Activated T-helper 17 cell treated with anti-CD3 and anti-CD28 coated beads, Interleukin-2, amount 50 U/mL, for 72 hours (primary cell): Measurements from ENCODE around the gene PIGR. TPM values are rescaled to one million over a fixed set of nuclear protein-coding genes. Genes with fewer than 3 reads are reported as not detected.

Experiments
- ATAC-seq: fragments of 150-1000 bp; cut with Tn5 transposase; replicated peaks from 2 replicates; pipeline ENCODE4 v1.10.0; 2021; ENCODE audit warnings: mild to moderate bottlenecking, moderate library complexity
- H3K27ac Mint-ChIP-seq: one replicate; pipeline ENCODE4 v1.8.0; 2022; ENCODE audit warnings: mixed read lengths
- H3K27me3 Mint-ChIP-seq: one replicate; pipeline ENCODE4 v1.8.0; 2022; ENCODE audit warnings: mixed read lengths
- H3K36me3 Mint-ChIP-seq: one replicate; pipeline ENCODE4 v1.8.0; 2022; ENCODE audit warnings: low read depth, mild to moderate bottlenecking, mixed read lengths
- H3K4me1 Mint-ChIP-seq: one replicate; pipeline ENCODE4 v1.8.0; 2022; ENCODE audit warnings: mixed read lengths
- H3K4me3 Mint-ChIP-seq: one replicate; pipeline ENCODE4 v1.8.0; 2022; ENCODE audit warnings: mild to moderate bottlenecking, mixed read lengths
- H3K9me3 Mint-ChIP-seq: one replicate; pipeline ENCODE4 v1.8.0; 2022; ENCODE audit warnings: mixed read lengths
- total RNA-seq, 2 donors: library from RNA; stranded (reverse); gene quantifications; one replicate each; pipeline ENCODE4 v1.2.3, GENCODE V29; 2022

PIGR gene
- under 1 TPM in 1 of 2 donors, not detected in 1; 0.34 TPM for total RNA-seq

GRCh38 chr1:206946261-206946660, at the start of gene PIGR:
Gene PIGR (minus strand): TSS chr1:206946466. CDS start chr1:206940531, 5,935 bp downstream.
- no peaks in the 10 kb centered on the region for H3K4me1 Mint-ChIP-seq

GRCh38 chr1:206992790-206993189, 46.5 kb upstream of the PIGR start:
- Mint-ChIP-seq H3K27me3 (peaks cover 25% of the 10 kb centered on the region), H3K36me3 (no peaks in the 10 kb centered on the region), H3K27ac (no peak overlapping the region), H3K4me1 (no peaks in the 10 kb centered on the region), H3K9me3 (no peaks in the 10 kb centered on the region), H3K4me3 (no peak overlapping the region)
- ATAC-seq = no peak

More at GRCh38 chr1:206946261-206946660, at the start of gene PIGR:
- Mint-ChIP-seq H3K36me3 (no peaks in the 10 kb centered on the region), H3K27ac (no peak within 1 kb of the TSS), H3K9me3 (no peaks in the 10 kb centered on the region), H3K4me3 (no peak within 1 kb of the TSS), H3K27me3 (peaks cover 12% of the 10 kb centered on the region)
- ATAC-seq = no peak

GRCh38 chr1:206987873-206988272, 41.6 kb upstream of the PIGR start:
- Mint-ChIP-seq H3K9me3 (no peaks in the 10 kb centered on the region), H3K27me3 (peaks cover 36% of the 10 kb centered on the region), H3K4me3 (no peak overlapping the region), H3K36me3 (no peaks in the 10 kb centered on the region), H3K4me1 (no peaks in the 10 kb centered on the region), H3K27ac (no peak overlapping the region)
- no peak for ATAC-seq

- ATAC-seq = no peak
- H3K27ac Mint-ChIP-seq = no peak overlapping the region
- no peaks in the 10 kb centered on the region for H3K36me3 Mint-ChIP-seq
- H3K27me3 Mint-ChIP-seq = peaks cover 30% of the 10 kb centered on the region
- no peaks in the 10 kb centered on the region for H3K9me3 Mint-ChIP-seq
- no peaks in the 10 kb centered on the region for H3K4me1 Mint-ChIP-seq
- H3K4me3 Mint-ChIP-seq = no peak overlapping the region
These were observed 40.6 kb upstream of the PIGR start for GRCh38 chr1:206986885-206987284.

GRCh38 chr1:206986402-206986801, 40.1 kb upstream of the PIGR start:
- Mint-ChIP-seq H3K36me3 (no peaks in the 10 kb centered on the region), H3K9me3 (no peaks in the 10 kb centered on the region), H3K27ac (no peak overlapping the region), H3K4me3 (no peak overlapping the region), H3K4me1 (no peaks in the 10 kb centered on the region), H3K27me3 (peaks cover 30% of the 10 kb centered on the region)
- no peak for ATAC-seq

- H3K4me3 Mint-ChIP-seq = no peak overlapping the region
- H3K4me1 Mint-ChIP-seq = no peaks in the 10 kb centered on the region
These were observed 39.0 kb upstream of the PIGR start for GRCh38 chr1:206985162-206985749.

GRCh38 chr1:206982216-206982615, 36.0 kb upstream of the PIGR start:
- H3K36me3 Mint-ChIP-seq = no peaks in the 10 kb centered on the region

More at GRCh38 chr1:206985162-206985749, 39.0 kb upstream of the PIGR start:
- ATAC-seq = no peak
- H3K27me3 Mint-ChIP-seq = peaks cover 28% of the 10 kb centered on the region
- no peaks in the 10 kb centered on the region for H3K36me3 Mint-ChIP-seq
- no peak overlapping the region for H3K27ac Mint-ChIP-seq
- H3K9me3 Mint-ChIP-seq = no peaks in the 10 kb centered on the region

GRCh38 chr1:206979379-206980043, 33.2 kb upstream of the PIGR start:
- no peak overlapping the region for H3K4me3 Mint-ChIP-seq
- ATAC-seq = peak; percentile 32

More at GRCh38 chr1:206982216-206982615, 36.0 kb upstream of the PIGR start:
- peak; percentile 77 for ATAC-seq
- no peak overlapping the region for H3K4me3 Mint-ChIP-seq
- H3K9me3 Mint-ChIP-seq = no peaks in the 10 kb centered on the region
- H3K27me3 Mint-ChIP-seq = peaks cover 24% of the 10 kb centered on the region
- H3K27ac Mint-ChIP-seq = no peak overlapping the region
- H3K4me1 Mint-ChIP-seq = no peaks in the 10 kb centered on the region

GRCh38 chr1:206978259-206978658, 32.0 kb upstream of the PIGR start:
- Mint-ChIP-seq H3K4me1 (no peaks in the 10 kb centered on the region), H3K27ac (no peak overlapping the region), H3K9me3 (no peaks in the 10 kb centered on the region), H3K36me3 (no peaks in the 10 kb centered on the region), H3K4me3 (no peak overlapping the region), H3K27me3 (peaks cover 4% of the 10 kb centered on the region)
- no peak for ATAC-seq

More at GRCh38 chr1:206979379-206980043, 33.2 kb upstream of the PIGR start:
- Mint-ChIP-seq H3K4me1 (no peaks in the 10 kb centered on the region), H3K9me3 (no peaks in the 10 kb centered on the region), H3K27ac (no peak overlapping the region), H3K36me3 (no peaks in the 10 kb centered on the region), H3K27me3 (peaks cover 9% of the 10 kb centered on the region)

GRCh38 chr1:206975306-206975705, 29.0 kb upstream of the PIGR start:
- H3K4me3 Mint-ChIP-seq = no peak overlapping the region
- H3K4me1 Mint-ChIP-seq = no peaks in the 10 kb centered on the region
- peaks cover 10% of the 10 kb centered on the region for H3K27me3 Mint-ChIP-seq
- no peaks in the 10 kb centered on the region for H3K9me3 Mint-ChIP-seq
- no peaks in the 10 kb centered on the region for H3K36me3 Mint-ChIP-seq
- no peak for ATAC-seq
- no peak overlapping the region for H3K27ac Mint-ChIP-seq

- H3K4me1 Mint-ChIP-seq = no peaks in the 10 kb centered on the region
- no peaks in the 10 kb centered on the region for H3K9me3 Mint-ChIP-seq
- no peaks in the 10 kb centered on the region for H3K36me3 Mint-ChIP-seq
- ATAC-seq = no peak
- peaks cover 14% of the 10 kb centered on the region for H3K27me3 Mint-ChIP-seq
- no peak overlapping the region for H3K4me3 Mint-ChIP-seq
- H3K27ac Mint-ChIP-seq = no peak overlapping the region
These were observed 27.9 kb upstream of the PIGR start for GRCh38 chr1:206974140-206974539.

GRCh38 chr1:206972728-206973127, 26.5 kb upstream of the PIGR start:
- H3K4me1 Mint-ChIP-seq = peaks cover 3% of the 10 kb centered on the region
- no peak overlapping the region for H3K27ac Mint-ChIP-seq
- no peaks in the 10 kb centered on the region for H3K9me3 Mint-ChIP-seq
- no peak for ATAC-seq
- H3K4me3 Mint-ChIP-seq = no peak overlapping the region
- H3K27me3 Mint-ChIP-seq = peaks cover 14% of the 10 kb centered on the region
- no peaks in the 10 kb centered on the region for H3K36me3 Mint-ChIP-seq

- Mint-ChIP-seq H3K27me3 (peaks cover 14% of the 10 kb centered on the region), H3K4me3 (no peak overlapping the region), H3K27ac (no peak overlapping the region), H3K9me3 (no peaks in the 10 kb centered on the region), H3K36me3 (no peaks in the 10 kb centered on the region), H3K4me1 (peaks cover 10% of the 10 kb centered on the region)
- ATAC-seq = no peak
These were observed 24.9 kb upstream of the PIGR start for GRCh38 chr1:206971029-206971655.

GRCh38 chr1:206970446-206970845, 24.2 kb upstream of the PIGR start, which contains the start of gene FCAMR:
Gene FCAMR (minus strand): TSS chr1:206970460. CDS start chr1:206970125, 335 bp downstream.
- H3K4me1 Mint-ChIP-seq = peaks cover 10% of the 10 kb centered on the region
- no peaks in the 10 kb centered on the region for H3K36me3 Mint-ChIP-seq
- no peak for ATAC-seq
- peaks cover 14% of the 10 kb centered on the region for H3K27me3 Mint-ChIP-seq
- H3K9me3 Mint-ChIP-seq = no peaks in the 10 kb centered on the region
- H3K27ac Mint-ChIP-seq = no peak within 1 kb of the TSS
- no peak within 1 kb of the TSS for H3K4me3 Mint-ChIP-seq

- Mint-ChIP-seq H3K9me3 (no peaks in the 10 kb centered on the region), H3K27me3 (peaks cover 14% of the 10 kb centered on the region), H3K4me3 (no peak overlapping the region), H3K4me1 (peaks cover 10% of the 10 kb centered on the region), H3K27ac (no peak overlapping the region), H3K36me3 (no peaks in the 10 kb centered on the region)
- ATAC-seq = no peak
These were observed 22.8 kb upstream of the PIGR start for GRCh38 chr1:206969090-206969489.
